GM12892 (cell line): Measurements from ENCODE around the gene ARGLU1.

Experiments used
- POLR2A ChIP-seq: IDR thresholded peaks from 2 replicates; pipeline ENCODE4 v1.6.1; 2011; ENCODE audit warnings: low read depth, low read length, control low read depth
- POLR2AphosphoS5 ChIP-seq: IDR thresholded peaks from 2 replicates; pipeline ENCODE4 v1.6.1; 2011; ENCODE audit warnings: low read depth, low read length, control low read depth

GRCh38 chr13:106527826-106528225 lies 40.1 kb downstream of the ARGLU1 start:
- TF ChIP-seq POLR2A (no peak), POLR2AphosphoS5 (no peak)
